Keratinocyte (primary cell): ENCODE results near the gene RNF123. TPM values are rescaled to one million over a fixed set of nuclear protein-coding genes. Genes with fewer than 3 reads are reported as not detected.

Experiments used
- DNase-seq: peaks from one replicate; pipeline ENCODE4 v3.0.0-alpha.2; 2011; ENCODE audit warnings: low read depth, missing footprints, low spot score
- FAIRE-seq: peaks from 2 replicates; lab custom pipeline; 2011; peaks lifted over from hg19 to GRCh38; lab: Jason Lieb, UNC
- H2AFZ ChIP-seq: 2 replicates; pipeline ENCODE4 v1.6.0; 2012; ENCODE audit warnings: low read length, control low read depth, inconsistent platforms; ENCODE audit not compliant: control insufficient read depth
- H3K27ac ChIP-seq: 2 replicates; pipeline ENCODE4 v1.5.1; 2011; ENCODE audit warnings: low read length; ENCODE audit not compliant: control insufficient read depth, insufficient read depth
- H3K27me3 ChIP-seq: 3 replicates; pipeline ENCODE4 v1.6.0; 2011; ENCODE audit warnings: low read length; ENCODE audit not compliant: control insufficient read depth, insufficient read depth; ENCODE audit errors: extremely low read depth
- H3K36me3 ChIP-seq, 2 experiments: 2 replicates in 1 of 2; 3 replicates in 1 of 2; pipeline ENCODE4 v1.5.1; 2011; ENCODE audit warnings: low read length in 2 of 2, mild to moderate bottlenecking in 1 of 2; ENCODE audit not compliant: control insufficient read depth in 2 of 2, insufficient read depth in 2 of 2; ENCODE audit errors: extremely low read depth in 1 of 2
- H3K4me1 ChIP-seq: 3 replicates; pipeline ENCODE4 v1.5.1; 2011; ENCODE audit warnings: low read length; ENCODE audit not compliant: control insufficient read depth, insufficient read depth; ENCODE audit errors: extremely low read depth
- H3K4me2 ChIP-seq: 3 replicates; pipeline ENCODE4 v1.6.0; 2011; ENCODE audit warnings: low read depth, low read length; ENCODE audit not compliant: control insufficient read depth, insufficient read depth; ENCODE audit errors: extremely low read depth
- H3K4me3 ChIP-seq, 3 experiments: fragments of 200-600 bp in 1 of 3; sonication (generic) in 1 of 3; 2 replicates in 2 of 3; 3 replicates in 1 of 3; pipeline ENCODE4 v1.5.1; 2011 to 2016; ENCODE audit warnings: low read length in 3 of 3, mild to moderate bottlenecking in 3 of 3, control low read depth in 2 of 3, inconsistent platforms in 1 of 3, low read depth in 1 of 3, mixed read lengths in 1 of 3, mixed run types in 1 of 3, moderate library complexity in 1 of 3; ENCODE audit not compliant: control insufficient read depth in 2 of 3, insufficient read depth in 2 of 3; ENCODE audit errors: extremely low read depth in 1 of 3
- H3K79me2 ChIP-seq: 2 replicates; pipeline ENCODE4 v1.6.0; 2012; ENCODE audit warnings: low read length; ENCODE audit not compliant: control insufficient read depth, insufficient read depth
- H3K9ac ChIP-seq: 3 replicates; pipeline ENCODE4 v1.6.0; 2011; ENCODE audit warnings: low read length; ENCODE audit not compliant: control insufficient read depth, insufficient read depth; ENCODE audit errors: extremely low read depth
- H3K9me1 ChIP-seq: 3 replicates; pipeline ENCODE4 v1.6.0; 2011; ENCODE audit warnings: low read length; ENCODE audit not compliant: control insufficient read depth, insufficient read depth; ENCODE audit errors: extremely low read depth
- H3K9me3 ChIP-seq: 2 replicates; pipeline ENCODE4 v1.5.1; 2012; ENCODE audit warnings: low read depth, low read length; ENCODE audit not compliant: control insufficient read depth
- H4K20me1 ChIP-seq: 3 replicates; pipeline ENCODE4 v1.6.0; 2011; ENCODE audit warnings: low read length; ENCODE audit not compliant: control insufficient read depth, insufficient read depth; ENCODE audit errors: extremely low read depth
- EZH2 ChIP-seq: IDR thresholded peaks from one replicate; pipeline ENCODE4 v1.6.1; 2012; ENCODE audit warnings: inconsistent platforms, mild to moderate bottlenecking, low read length, moderate library complexity
- dilution Hi-C: fragments of 300-500 bp; cut with MboI; formaldehyde crosslinking; loops from one replicate; pipeline ENCODE4 v1.7.0; 2020; ENCODE audit warnings: low sequenced_read_pairs; ENCODE audit not compliant: extremely low pct_ligation_motif_present
- polyA plus RNA-seq, 5 experiments: library from polyadenylated mRNA; depleted of rRNA in 3 of 5; stranded (reverse) in 3 of 5; stranded (forward) in 1 of 5; unstranded in 1 of 5; fragments of >200 nt; gene quantifications; 1 replicate in 1 of 5; 2 replicates in 3 of 5; 3 replicates in 1 of 5; pipeline versions ENCODE4 v1.2.1 to v1.2.3, GENCODE V29; 2011 to 2012; ENCODE audit warnings: missing spikeins in 2 of 5, low read depth in 1 of 5, low replicate concordance in 1 of 5
- TF ChIP-seq, protein P1 (sequence below), 3 experiments: IDR thresholded peaks in 1 of 3; conservative IDR thresholded peaks in 1 of 3; optimal IDR thresholded peaks in 1 of 3; 2 replicates in 2 of 3; 3 replicates in 1 of 3; pipeline versions ENCODE3 to v1.5.1; 2011; ENCODE audit warnings: low read length in 3 of 3, mild to moderate bottlenecking in 3 of 3, moderate library complexity in 2 of 3, control low read depth in 1 of 3, inconsistent platforms in 1 of 3; ENCODE audit not compliant: insufficient read depth in 2 of 3; ENCODE audit errors: extremely low read depth in 1 of 3

Gene RNF123
- polyA plus RNA-seq, 1 donor (not counting 4 experiments of a cell fraction or from before 2014, with no cell fraction given), result 18.1 TPM

DNA sequence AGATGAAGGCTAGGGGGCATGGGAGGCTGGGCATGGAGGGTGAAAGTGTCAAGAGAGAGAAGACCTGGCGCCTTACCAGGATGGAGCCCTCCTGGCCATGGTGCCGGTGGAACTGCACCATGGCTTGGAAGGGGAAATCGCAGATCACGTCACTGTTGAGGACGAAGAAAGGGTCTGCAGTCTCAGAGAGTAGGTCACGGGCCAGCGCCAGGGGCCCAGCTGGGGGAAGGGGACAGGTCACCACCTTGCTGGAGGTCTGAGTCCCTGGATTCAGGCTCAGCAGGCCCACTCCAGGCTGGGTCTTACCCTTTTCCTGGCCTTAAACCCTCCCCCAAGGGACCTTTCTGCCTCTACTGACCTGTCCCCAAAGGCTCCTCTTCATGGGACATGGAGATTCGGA, 33.5 kb downstream of the RNF123 start:
- Histone ChIP-seq H3K4me1 (peaks cover 27% of the 10 kb centered on the region), H2AFZ (no peak overlapping the region), H4K20me1 (peaks cover 14% of the 10 kb centered on the region), H3K4me3 (peak overlapping the region; percentile 94 to 99 (median 96)), H3K27me3 (no peaks in the 10 kb centered on the region), H3K79me2 (peaks cover 17% of the 10 kb centered on the region), H3K9ac (peak overlapping the region; percentile 99), H3K36me3 (peaks cover 19 to 29% of the 10 kb centered on the region in 2 experiments), H3K4me2 (peak overlapping the region; percentile 80), H3K27ac (peak overlapping the region; percentile 96), H3K9me3 (no peaks in the 10 kb centered on the region), H3K9me1 (no peaks in the 10 kb centered on the region)
- DNase-seq, result no peak
- no peak for FAIRE-seq
- TF ChIP-seq, protein P1, sequence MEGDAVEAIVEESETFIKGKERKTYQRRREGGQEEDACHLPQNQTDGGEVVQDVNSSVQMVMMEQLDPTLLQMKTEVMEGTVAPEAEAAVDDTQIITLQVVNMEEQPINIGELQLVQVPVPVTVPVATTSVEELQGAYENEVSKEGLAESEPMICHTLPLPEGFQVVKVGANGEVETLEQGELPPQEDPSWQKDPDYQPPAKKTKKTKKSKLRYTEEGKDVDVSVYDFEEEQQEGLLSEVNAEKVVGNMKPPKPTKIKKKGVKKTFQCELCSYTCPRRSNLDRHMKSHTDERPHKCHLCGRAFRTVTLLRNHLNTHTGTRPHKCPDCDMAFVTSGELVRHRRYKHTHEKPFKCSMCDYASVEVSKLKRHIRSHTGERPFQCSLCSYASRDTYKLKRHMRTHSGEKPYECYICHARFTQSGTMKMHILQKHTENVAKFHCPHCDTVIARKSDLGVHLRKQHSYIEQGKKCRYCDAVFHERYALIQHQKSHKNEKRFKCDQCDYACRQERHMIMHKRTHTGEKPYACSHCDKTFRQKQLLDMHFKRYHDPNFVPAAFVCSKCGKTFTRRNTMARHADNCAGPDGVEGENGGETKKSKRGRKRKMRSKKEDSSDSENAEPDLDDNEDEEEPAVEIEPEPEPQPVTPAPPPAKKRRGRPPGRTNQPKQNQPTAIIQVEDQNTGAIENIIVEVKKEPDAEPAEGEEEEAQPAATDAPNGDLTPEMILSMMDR (optimal IDR thresholded peaks at IDR 0.05 in 1 of 3, IDR thresholded peaks at IDR 0.05 in 1 of 3, conservative IDR thresholded peaks at IDR 0.05 in 1 of 3; ENCODE audit: extremely low read depth in 1 of 3, insufficient read depth in 2 of 3, low read length in 3 of 3), result no peak
- TF ChIP-seq EZH2, result no peak
- dilution Hi-C loops, result no loop called here

DNA sequence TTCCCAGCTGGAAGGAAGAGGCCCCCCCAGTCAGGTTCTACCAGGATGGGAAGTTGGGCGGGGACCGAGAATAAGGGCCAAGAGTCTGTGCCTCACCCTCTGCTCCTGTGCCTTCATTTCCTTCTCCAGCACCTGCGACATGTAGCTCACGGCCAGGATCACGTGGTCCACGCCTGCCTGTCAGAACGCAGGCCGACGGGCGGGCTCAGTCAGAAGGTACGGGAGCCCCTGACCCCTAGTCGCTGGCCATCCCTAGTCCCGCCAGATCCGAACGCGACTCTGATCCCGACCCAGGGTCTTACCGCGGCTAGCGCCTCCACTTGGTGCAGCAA, 33.9 kb downstream of the RNF123 start:
- no peak for DNase-seq
- H3K27me3 ChIP-seq, result no peaks in the 10 kb centered on the region
- H3K9ac ChIP-seq, result peak overlapping the region; percentile 99
- no peaks in the 10 kb centered on the region for H3K9me3 ChIP-seq
- H2AFZ ChIP-seq, result peak overlapping the region; percentile 62
- peak; percentile 51 for FAIRE-seq
- no peaks in the 10 kb centered on the region for H3K9me1 ChIP-seq
- H3K4me2 ChIP-seq, result peak overlapping the region; percentile 80
- peaks cover 14% of the 10 kb centered on the region for H4K20me1 ChIP-seq
- peak overlapping the region; percentile 96 for H3K27ac ChIP-seq
- H3K36me3 ChIP-seq, result peaks cover 21 to 30% of the 10 kb centered on the region in 2 experiments
- H3K4me1 ChIP-seq, result peaks cover 23% of the 10 kb centered on the region
- peak overlapping the region; percentile 94 to 99 (median 96) for H3K4me3 ChIP-seq
- dilution Hi-C loops, result no loop called here
- TF ChIP-seq, protein P1 (optimal IDR thresholded peaks at IDR 0.05 in 1 of 3, IDR thresholded peaks at IDR 0.05 in 1 of 3, conservative IDR thresholded peaks at IDR 0.05 in 1 of 3; ENCODE audit: extremely low read depth in 1 of 3, insufficient read depth in 2 of 3, low read length in 3 of 3), result no peak
- TF ChIP-seq EZH2, result no peak
- peaks cover 17% of the 10 kb centered on the region for H3K79me2 ChIP-seq
